ENCODE results near the gene SLC2A6.

SLC2A6 gene

DNA sequence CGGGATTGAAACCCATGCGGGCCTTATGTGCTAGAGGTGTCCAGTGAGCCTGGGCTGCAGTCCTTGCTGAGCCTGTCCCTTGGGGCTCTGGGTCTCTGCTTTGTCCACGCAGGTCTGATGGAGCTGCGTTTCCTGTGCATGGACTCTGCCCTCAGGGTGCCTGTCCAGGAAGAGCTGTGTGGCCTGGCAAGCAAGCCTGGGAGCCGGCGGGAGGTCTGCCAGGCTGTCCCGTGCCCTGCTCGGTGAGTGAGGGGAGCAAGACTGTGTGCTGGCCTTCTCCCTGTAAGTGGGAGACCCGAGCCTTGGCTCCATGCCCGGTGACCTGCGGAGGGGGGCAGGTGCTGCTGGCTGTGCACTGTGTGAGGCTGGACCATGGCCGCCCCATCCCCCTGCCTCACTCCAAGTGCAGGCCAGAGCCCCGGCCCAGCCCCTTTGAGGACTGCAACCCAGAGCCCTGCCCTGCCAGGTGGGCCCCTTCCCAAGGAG lies 30.4 kb downstream of the SLC2A6 start:
- Histone ChIP-seq H3K4me3 (ENCODE audit: low read depth, low read length) (no peak overlapping the region), H3K9me3 (ENCODE audit: severe bottlenecking) (no peaks in the 10 kb centered on the region), H3K27me3 (ENCODE audit: insufficient read depth, low read depth, severe bottlenecking) (no peaks in the 10 kb centered on the region), H3K27ac (no peak overlapping the region), H3K36me3 (no peaks in the 10 kb centered on the region)
- TF ChIP-seq, protein P1, sequence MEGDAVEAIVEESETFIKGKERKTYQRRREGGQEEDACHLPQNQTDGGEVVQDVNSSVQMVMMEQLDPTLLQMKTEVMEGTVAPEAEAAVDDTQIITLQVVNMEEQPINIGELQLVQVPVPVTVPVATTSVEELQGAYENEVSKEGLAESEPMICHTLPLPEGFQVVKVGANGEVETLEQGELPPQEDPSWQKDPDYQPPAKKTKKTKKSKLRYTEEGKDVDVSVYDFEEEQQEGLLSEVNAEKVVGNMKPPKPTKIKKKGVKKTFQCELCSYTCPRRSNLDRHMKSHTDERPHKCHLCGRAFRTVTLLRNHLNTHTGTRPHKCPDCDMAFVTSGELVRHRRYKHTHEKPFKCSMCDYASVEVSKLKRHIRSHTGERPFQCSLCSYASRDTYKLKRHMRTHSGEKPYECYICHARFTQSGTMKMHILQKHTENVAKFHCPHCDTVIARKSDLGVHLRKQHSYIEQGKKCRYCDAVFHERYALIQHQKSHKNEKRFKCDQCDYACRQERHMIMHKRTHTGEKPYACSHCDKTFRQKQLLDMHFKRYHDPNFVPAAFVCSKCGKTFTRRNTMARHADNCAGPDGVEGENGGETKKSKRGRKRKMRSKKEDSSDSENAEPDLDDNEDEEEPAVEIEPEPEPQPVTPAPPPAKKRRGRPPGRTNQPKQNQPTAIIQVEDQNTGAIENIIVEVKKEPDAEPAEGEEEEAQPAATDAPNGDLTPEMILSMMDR (IDR thresholded peaks at IDR 0.05; ENCODE audit: low read depth, low read length), result no peak
- DNase-seq, result no peak

- no peaks in the 10 kb centered on the region for H3K27me3 ChIP-seq (ENCODE audit: insufficient read depth, low read depth, severe bottlenecking)
- no peaks in the 10 kb centered on the region for H3K9me3 ChIP-seq (ENCODE audit: severe bottlenecking)
- TF ChIP-seq, protein P1 (IDR thresholded peaks at IDR 0.05; ENCODE audit: low read depth, low read length), result no peak
- no peak overlapping the region for H3K27ac ChIP-seq
- H3K4me3 ChIP-seq (ENCODE audit: low read depth, low read length), result no peak overlapping the region
- no peak for DNase-seq
- no peaks in the 10 kb centered on the region for H3K36me3 ChIP-seq
These were observed 33.5 kb downstream of the SLC2A6 start for GRCh38 chr9:133445293-133445969.

GRCh38 chr9:133443982-133444381 lies 34.9 kb downstream of the SLC2A6 start:
- no peaks in the 10 kb centered on the region for H3K27me3 ChIP-seq (ENCODE audit: insufficient read depth, low read depth, severe bottlenecking)
- no peak overlapping the region for H3K27ac ChIP-seq
- H3K4me3 ChIP-seq (ENCODE audit: low read depth, low read length), result no peak overlapping the region
- DNase-seq, result no peak
- no peaks in the 10 kb centered on the region for H3K36me3 ChIP-seq
- H3K9me3 ChIP-seq (ENCODE audit: severe bottlenecking), result no peaks in the 10 kb centered on the region
- TF ChIP-seq, protein P1 (IDR thresholded peaks at IDR 0.05; ENCODE audit: low read depth, low read length), result no peak

DNA sequence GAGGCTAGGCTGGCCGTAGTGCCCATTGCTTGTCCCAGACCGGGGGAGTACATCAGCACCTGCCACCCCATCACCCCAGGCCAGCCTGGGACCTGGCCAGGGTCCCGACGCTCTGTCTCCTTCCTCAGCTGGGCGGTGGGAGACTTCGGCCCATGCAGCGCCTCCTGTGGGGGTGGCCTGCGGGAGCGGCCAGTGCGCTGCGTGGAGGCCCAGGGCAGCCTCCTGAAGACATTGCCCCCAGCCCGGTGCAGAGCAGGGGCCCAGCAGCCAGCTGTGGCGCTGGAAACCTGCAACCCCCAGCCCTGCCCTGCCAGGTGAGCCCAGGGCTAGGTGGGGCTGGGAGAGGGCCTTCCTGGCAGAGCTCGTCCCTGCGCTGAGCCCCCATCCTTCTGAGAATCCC lies 35.7 kb downstream of the SLC2A6 start:
- DNase-seq, result no peak
- no peaks in the 10 kb centered on the region for H3K36me3 ChIP-seq
- TF ChIP-seq, protein P1 (IDR thresholded peaks at IDR 0.05; ENCODE audit: low read depth, low read length), result no peak
- no peak overlapping the region for H3K4me3 ChIP-seq (ENCODE audit: low read depth, low read length)
- no peaks in the 10 kb centered on the region for H3K9me3 ChIP-seq (ENCODE audit: severe bottlenecking)
- no peaks in the 10 kb centered on the region for H3K27me3 ChIP-seq (ENCODE audit: insufficient read depth, low read depth, severe bottlenecking)
- H3K27ac ChIP-seq, result no peak overlapping the region

DNA sequence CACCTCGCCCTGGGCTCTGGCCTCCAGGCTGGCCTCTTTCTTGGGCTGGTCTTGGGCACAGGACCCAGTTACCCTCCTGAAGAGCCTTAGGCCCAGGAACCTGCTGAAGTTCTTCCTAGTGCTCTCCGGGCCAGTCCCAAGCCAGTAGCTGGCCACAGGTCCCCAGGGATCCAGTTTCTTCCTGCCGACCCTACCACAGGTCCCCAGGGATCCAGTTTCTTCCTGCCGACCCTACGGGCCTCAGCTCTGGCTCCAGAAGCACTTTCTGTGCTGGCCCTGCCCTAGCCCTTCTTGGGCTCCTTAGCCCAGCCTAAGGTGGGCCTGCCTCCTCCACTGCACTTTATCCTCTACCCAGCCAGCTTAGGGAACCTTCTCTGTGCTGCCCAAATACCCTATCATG lies 37.3 kb downstream of the SLC2A6 start:
- no peak for DNase-seq
- H3K27me3 ChIP-seq (ENCODE audit: insufficient read depth, low read depth, severe bottlenecking), result no peaks in the 10 kb centered on the region
- no peaks in the 10 kb centered on the region for H3K9me3 ChIP-seq (ENCODE audit: severe bottlenecking)
- no peak overlapping the region for H3K27ac ChIP-seq
- no peak overlapping the region for H3K4me3 ChIP-seq (ENCODE audit: low read depth, low read length)
- TF ChIP-seq, protein P1 (IDR thresholded peaks at IDR 0.05; ENCODE audit: low read depth, low read length), result no peak
- no peaks in the 10 kb centered on the region for H3K36me3 ChIP-seq

DNA sequence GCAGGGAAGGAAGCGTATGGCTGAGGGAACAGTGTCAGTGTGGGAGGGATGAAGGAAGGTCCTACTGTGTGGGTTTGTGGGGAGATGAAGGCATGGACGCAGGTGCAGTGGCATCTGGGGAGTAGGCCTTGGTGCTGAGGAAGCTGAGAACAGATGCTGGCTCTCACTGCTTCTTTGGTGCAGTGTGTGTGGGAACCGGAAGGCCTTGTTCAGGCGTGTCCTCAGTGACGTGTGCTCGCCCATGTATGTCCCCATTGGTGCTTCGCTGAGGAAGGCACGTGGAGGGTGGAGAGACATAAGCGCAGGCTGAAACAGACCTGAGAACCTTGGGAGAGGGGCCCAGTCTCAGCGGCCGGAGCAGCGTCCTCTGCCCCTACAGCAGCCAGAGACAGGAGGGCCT lies 38.0 kb downstream of the SLC2A6 start:
- TF ChIP-seq, protein P1 (IDR thresholded peaks at IDR 0.05; ENCODE audit: low read depth, low read length), result no peak
- no peaks in the 10 kb centered on the region for H3K27me3 ChIP-seq (ENCODE audit: insufficient read depth, low read depth, severe bottlenecking)
- DNase-seq, result no peak
- no peaks in the 10 kb centered on the region for H3K36me3 ChIP-seq
- H3K27ac ChIP-seq, result no peak overlapping the region
- no peaks in the 10 kb centered on the region for H3K9me3 ChIP-seq (ENCODE audit: severe bottlenecking)
- H3K4me3 ChIP-seq (ENCODE audit: low read depth, low read length), result no peak overlapping the region

Measured in WERI-Rb-1 (cell line).